Spinal cord (tissue), 10 donors: ENCODE data around the gene TCEANC. TPM values are rescaled to one million over a fixed set of nuclear protein-coding genes. Genes with fewer than 3 reads are reported as not detected.

Experiments used
- DNase-seq, 6 donors: peaks; one replicate each; pipeline versions ENCODE4 v3.0.0 to v3.0.0-alpha.2; 2013 to 2015; ENCODE audit warnings: low spot score in 6 of 6, low read depth in 4 of 6
- H3K27ac ChIP-seq: one replicate; pipeline ENCODE4 v1.5.1; 2013; ENCODE audit warnings: low read depth, low read length, control low read depth
- H3K27me3 ChIP-seq: one replicate; pipeline ENCODE4 v1.6.1; 2013; ENCODE audit warnings: low read length; ENCODE audit not compliant: control insufficient read depth, insufficient read depth
- H3K36me3 ChIP-seq: one replicate; pipeline ENCODE4 v1.6.1; 2013; ENCODE audit warnings: low read length; ENCODE audit not compliant: control insufficient read depth, insufficient read depth
- H3K4me1 ChIP-seq: one replicate; pipeline ENCODE4 v1.6.1; 2013; ENCODE audit warnings: low read length; ENCODE audit not compliant: control insufficient read depth, insufficient read depth
- H3K4me3 ChIP-seq: one replicate; pipeline ENCODE4 v1.5.1; 2013; ENCODE audit warnings: low read depth, low read length, control low read depth
- H3K9me3 ChIP-seq: one replicate; pipeline ENCODE4 v1.6.1; 2013; ENCODE audit warnings: low read length; ENCODE audit not compliant: control insufficient read depth, insufficient read depth
- WGBS: methylation state at CpG from one replicate; pipeline ENCODE4 v1.1.5; 2013; ENCODE audit warnings: missing lambda C conversion rate; ENCODE audit not compliant: insufficient coverage; 5-methylcytosine and 5-hydroxymethylcytosine counted together
- polyA plus RNA-seq, 2 donors: library from polyadenylated mRNA; unstranded; fragments of 120-200 nt; gene quantifications; one replicate each; pipeline ENCODE4 v1.2.1, GENCODE V29; 2013; ENCODE audit not compliant: insufficient read length in 2 of 2
- total RNA-seq, 2 donors: library from RNA; depleted of rRNA in 1 of 2; stranded (reverse); fragments of 120-200 nt in 1 of 2; fragments of >200 nt in 1 of 2; gene quantifications; one replicate each; pipeline versions ENCODE4 v1.2.3 to v1.2.4, GENCODE V29; 2013 to 2014
- donor health status: healthy.

TCEANC gene
- total and polyA plus RNA-seq, 4 donors, result 4.7 to 9.6 (median 7.1) TPM

GRCh38 chrX:13652287-13652793, 601 bp upstream of the TCEANC start:
- H3K36me3 ChIP-seq, result no peaks in the 10 kb centered on the region
- no peaks in the 10 kb centered on the region for H3K9me3 ChIP-seq
- WGBS, result 46% methylated on average over 3 of the region's 7 CpGs
- DNase-seq, result no peak
- peaks cover 40% of the 10 kb centered on the region for H3K27me3 ChIP-seq
- peak overlapping the region; percentile 70 for H3K4me3 ChIP-seq
- peak overlapping the region; percentile 74 for H3K27ac ChIP-seq
- H3K4me1 ChIP-seq, result peaks cover 9% of the 10 kb centered on the region

- no peak for DNase-seq
These were observed 1.2 kb downstream of the TCEANC start for GRCh38 chrX:13654116-13654515.

GRCh38 chrX:13655674-13656073, 2.7 kb downstream of the TCEANC start:
- 76% methylated on average over 3 of the region's 3 CpGs for WGBS
- Histone ChIP-seq H3K36me3 (no peaks in the 10 kb centered on the region), H3K9me3 (no peaks in the 10 kb centered on the region), H3K4me1 (peaks cover 9% of the 10 kb centered on the region), H3K27ac (no peak overlapping the region), H3K27me3 (peaks cover 23% of the 10 kb centered on the region), H3K4me3 (no peak overlapping the region)
- peak in 1 of 6 donors; percentile 3 for DNase-seq

More at GRCh38 chrX:13654116-13654515, 1.2 kb downstream of the TCEANC start:
- H3K4me1 ChIP-seq, result peaks cover 9% of the 10 kb centered on the region
- no peaks in the 10 kb centered on the region for H3K9me3 ChIP-seq
- H3K27ac ChIP-seq, result no peak overlapping the region
- peaks cover 32% of the 10 kb centered on the region for H3K27me3 ChIP-seq
- H3K36me3 ChIP-seq, result no peaks in the 10 kb centered on the region
- H3K4me3 ChIP-seq, result no peak overlapping the region

- no peak overlapping the region for H3K4me3 ChIP-seq
- H3K27me3 ChIP-seq, result peaks cover 29% of the 10 kb centered on the region
- no CpG with 5 or more reads among the region's 2 CpGs for WGBS
- H3K27ac ChIP-seq, result peak overlapping the region; percentile 25
- H3K4me1 ChIP-seq, result no peaks in the 10 kb centered on the region
- peak in 3 of 6 donors; percentile 57 to 78 (median 77) for DNase-seq
- no peaks in the 10 kb centered on the region for H3K9me3 ChIP-seq
- no peaks in the 10 kb centered on the region for H3K36me3 ChIP-seq
These were observed 5.7 kb downstream of the TCEANC start for GRCh38 chrX:13658602-13659001.

- whole genome bisulfite sequencing, result 25% methylated on average over 1 of the region's 6 CpGs
These were observed 6.1 kb downstream of the TCEANC start for GRCh38 chrX:13659063-13659462.

GRCh38 chrX:13661735-13662288, 8.9 kb downstream of the TCEANC start:
- WGBS, result 90% methylated on average over 2 of the region's 6 CpGs
- H3K4me3 ChIP-seq, result no peak overlapping the region

More at GRCh38 chrX:13659063-13659462, 6.1 kb downstream of the TCEANC start:
- DNase-seq, result peak in 1 of 6 donors; percentile 1
- no peaks in the 10 kb centered on the region for H3K36me3 ChIP-seq
- no peaks in the 10 kb centered on the region for H3K4me1 ChIP-seq
- no peak overlapping the region for H3K4me3 ChIP-seq
- H3K9me3 ChIP-seq, result no peaks in the 10 kb centered on the region
- H3K27me3 ChIP-seq, result peaks cover 33% of the 10 kb centered on the region
- H3K27ac ChIP-seq, result peak overlapping the region; percentile 25

GRCh38 chrX:13662355-13662791, 9.4 kb downstream of the TCEANC start:
- H3K4me1 ChIP-seq, result peaks cover 3% of the 10 kb centered on the region
- no peaks in the 10 kb centered on the region for H3K9me3 ChIP-seq
- peak in 1 of 6 donors; percentile 1 for DNase-seq
- H3K36me3 ChIP-seq, result no peaks in the 10 kb centered on the region
- WGBS, result 72% methylated on average over 5 of the region's 6 CpGs
- peaks cover 28% of the 10 kb centered on the region for H3K27me3 ChIP-seq
- no peak overlapping the region for H3K27ac ChIP-seq
- no peak overlapping the region for H3K4me3 ChIP-seq

More at GRCh38 chrX:13661735-13662288, 8.9 kb downstream of the TCEANC start:
- Histone ChIP-seq H3K4me1 (no peaks in the 10 kb centered on the region), H3K9me3 (no peaks in the 10 kb centered on the region), H3K27me3 (peaks cover 30% of the 10 kb centered on the region), H3K27ac (no peak overlapping the region), H3K36me3 (no peaks in the 10 kb centered on the region)
- no peak for DNase-seq

GRCh38 chrX:13664020-13664419, 11.1 kb downstream of the TCEANC start:
- no peaks in the 10 kb centered on the region for H3K36me3 ChIP-seq
- H3K27ac ChIP-seq, result no peak overlapping the region
- no peak overlapping the region for H3K4me3 ChIP-seq
- peaks cover 6% of the 10 kb centered on the region for H3K4me1 ChIP-seq
- no peaks in the 10 kb centered on the region for H3K9me3 ChIP-seq
- DNase-seq, result no peak
- H3K27me3 ChIP-seq, result peaks cover 35% of the 10 kb centered on the region
- WGBS, result 100% methylated on average over 1 of the region's 3 CpGs

- Histone ChIP-seq H3K36me3 (no peaks in the 10 kb centered on the region), H3K9me3 (no peaks in the 10 kb centered on the region), H3K27me3 (peaks cover 39% of the 10 kb centered on the region), H3K4me1 (peaks cover 6% of the 10 kb centered on the region), H3K4me3 (no peak overlapping the region), H3K27ac (peak overlapping the region; percentile 33)
- WGBS, result no CpG with 5 or more reads among the region's 3 CpGs
- peak in 3 of 6 donors; percentile 44 to 63 (median 59) for DNase-seq
These were observed 13.9 kb downstream of the TCEANC start for GRCh38 chrX:13666836-13667235.

- Histone ChIP-seq H3K4me1 (peaks cover 6% of the 10 kb centered on the region), H3K9me3 (no peaks in the 10 kb centered on the region), H3K36me3 (no peaks in the 10 kb centered on the region), H3K4me3 (no peak overlapping the region), H3K27me3 (peaks cover 32% of the 10 kb centered on the region), H3K27ac (no peak overlapping the region)
- DNase-seq, result no peak
These were observed 15.0 kb downstream of the TCEANC start for GRCh38 chrX:13667919-13668318.
